HFFc6 (cell line): Measurements from ENCODE around the gene ADAMTS13. TPM values are rescaled to one million over a fixed set of nuclear protein-coding genes. Genes with fewer than 3 reads are reported as not detected.

ENCODE experiments used
- DNase-seq: peaks from one replicate; pipeline ENCODE4 v3.0.0-alpha.2; 2018
- H3K27ac Mint-ChIP-seq: 2 replicates; pipeline ENCODE4 v1.8.0; 2020; ENCODE audit warnings: mild to moderate bottlenecking, mixed read lengths
- H3K27me3 Mint-ChIP-seq: 2 replicates; pipeline ENCODE4 v1.8.0; 2021; ENCODE audit warnings: mild to moderate bottlenecking, moderate library complexity, mixed read lengths; ENCODE audit not compliant: insufficient read depth
- H3K36me3 Mint-ChIP-seq: 2 replicates; pipeline ENCODE4 v1.8.0; 2021; ENCODE audit warnings: low read depth, mixed read lengths
- H3K4me1 Mint-ChIP-seq: 2 replicates; pipeline ENCODE4 v1.8.0; 2020; ENCODE audit warnings: low read depth, mixed read lengths
- H3K4me3 Mint-ChIP-seq: 2 replicates; pipeline ENCODE4 v1.8.0; 2020; ENCODE audit warnings: mild to moderate bottlenecking, moderate library complexity, mixed read lengths
- H3K9me3 Mint-ChIP-seq: 2 replicates; pipeline ENCODE4 v1.8.0; 2020; ENCODE audit warnings: mild to moderate bottlenecking, mixed read lengths
- total RNA-seq, 6 experiments: library from RNA; stranded (reverse); fragmentation: NEBNext Ultra II Directional; extraction: Animal tissue kit (Norgen Biotek cat#: 25700); gene quantifications; 2 replicates in 1 of 6; 3 replicates in 5 of 6; pipeline ENCODE4 v1.2.3, GENCODE V29; 2021
- TF ChIP-seq, protein P1 (sequence below): fragments of 200-600 bp; sonication (generic); IDR thresholded peaks from 2 replicates; pipeline ENCODE4 v1.5.0; 2021; ENCODE audit warnings: antibody characterized with exemption, mild to moderate bottlenecking

Gene ADAMTS13
- total RNA-seq, 6 experiments from 2014 or later: 0.41 to 1.2 (median 0.74) TPM

DNA sequence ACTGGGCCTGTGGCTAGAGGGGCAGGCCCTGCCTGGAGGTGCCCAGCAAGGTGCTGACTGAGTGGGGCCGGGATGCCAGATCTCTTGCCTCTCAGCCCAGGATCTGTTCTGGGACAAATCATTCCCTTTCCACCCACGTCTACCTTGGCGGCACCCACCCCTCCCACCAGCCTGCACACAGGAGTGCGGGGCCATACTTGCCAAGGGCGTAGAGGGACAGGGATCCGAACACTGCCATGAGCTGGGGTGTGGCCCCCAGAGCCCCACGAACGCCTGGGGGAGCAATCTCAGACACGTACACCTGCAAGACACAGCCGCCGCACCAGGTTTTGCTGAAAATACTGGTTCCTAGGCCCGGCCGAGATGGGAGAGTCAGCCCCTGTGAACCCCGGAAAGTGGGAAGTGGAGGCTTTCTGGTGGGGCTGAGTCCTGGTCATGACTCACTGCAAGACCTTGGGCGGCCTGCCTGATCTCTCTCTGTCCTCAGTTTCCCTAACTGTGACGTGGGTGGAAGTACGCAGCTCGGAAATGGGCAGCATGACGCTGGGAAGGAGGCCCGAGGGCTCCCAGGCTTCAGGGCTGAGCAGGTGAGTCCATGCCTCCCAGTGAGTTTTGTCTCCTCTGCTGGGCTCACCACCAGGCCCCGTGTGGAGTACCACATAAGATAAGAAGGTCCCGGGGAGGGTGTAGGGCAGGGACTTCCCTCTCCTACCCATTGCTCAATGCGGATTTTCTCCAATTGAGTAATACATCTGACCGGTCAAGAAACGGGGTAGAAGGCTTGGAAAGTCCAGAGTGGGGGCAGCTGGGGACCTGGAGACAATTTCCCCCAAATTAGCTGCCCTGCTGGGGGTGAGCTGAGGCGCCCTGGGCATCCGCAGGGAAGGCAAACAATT lies 54.1 kb downstream of the ADAMTS13 start:
- TF ChIP-seq, protein P1, sequence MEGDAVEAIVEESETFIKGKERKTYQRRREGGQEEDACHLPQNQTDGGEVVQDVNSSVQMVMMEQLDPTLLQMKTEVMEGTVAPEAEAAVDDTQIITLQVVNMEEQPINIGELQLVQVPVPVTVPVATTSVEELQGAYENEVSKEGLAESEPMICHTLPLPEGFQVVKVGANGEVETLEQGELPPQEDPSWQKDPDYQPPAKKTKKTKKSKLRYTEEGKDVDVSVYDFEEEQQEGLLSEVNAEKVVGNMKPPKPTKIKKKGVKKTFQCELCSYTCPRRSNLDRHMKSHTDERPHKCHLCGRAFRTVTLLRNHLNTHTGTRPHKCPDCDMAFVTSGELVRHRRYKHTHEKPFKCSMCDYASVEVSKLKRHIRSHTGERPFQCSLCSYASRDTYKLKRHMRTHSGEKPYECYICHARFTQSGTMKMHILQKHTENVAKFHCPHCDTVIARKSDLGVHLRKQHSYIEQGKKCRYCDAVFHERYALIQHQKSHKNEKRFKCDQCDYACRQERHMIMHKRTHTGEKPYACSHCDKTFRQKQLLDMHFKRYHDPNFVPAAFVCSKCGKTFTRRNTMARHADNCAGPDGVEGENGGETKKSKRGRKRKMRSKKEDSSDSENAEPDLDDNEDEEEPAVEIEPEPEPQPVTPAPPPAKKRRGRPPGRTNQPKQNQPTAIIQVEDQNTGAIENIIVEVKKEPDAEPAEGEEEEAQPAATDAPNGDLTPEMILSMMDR: no peak
- no peaks in the 10 kb centered on the region for H3K36me3 Mint-ChIP-seq
- DNase-seq: no peak

DNA sequence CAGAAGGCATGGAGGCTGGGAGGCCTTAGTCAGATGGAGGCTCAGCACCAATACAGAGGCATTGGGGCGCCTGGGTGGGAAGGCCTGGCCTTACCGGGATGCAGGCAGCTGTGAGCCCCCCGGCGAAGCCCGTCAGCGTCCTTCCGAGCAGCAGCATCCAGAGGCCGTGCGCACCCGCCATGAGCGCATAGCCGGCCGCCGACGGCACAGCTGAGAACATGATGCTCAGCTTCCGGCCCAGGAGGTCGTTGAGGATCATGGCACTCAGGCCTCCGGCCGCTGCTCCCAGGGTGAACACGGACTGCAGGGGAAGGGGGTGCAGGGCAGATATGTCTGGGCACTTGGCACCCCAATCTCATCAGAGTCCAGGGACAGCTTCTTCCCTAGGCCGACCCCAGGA lies 54.8 kb downstream of the ADAMTS13 start:
- Mint-ChIP-seq H3K4me1 (no peaks in the 10 kb centered on the region), H3K27ac (no peak overlapping the region), H3K36me3 (no peaks in the 10 kb centered on the region), H3K27me3 (no peaks in the 10 kb centered on the region; the same call in 1 of the 2 replicates), H3K4me3 (no peak overlapping the region), H3K9me3 (no peaks in the 10 kb centered on the region)
- no peak for DNase-seq
- TF ChIP-seq, protein P1: no peak

More for the DNA sequence above, 54.1 kb downstream of the ADAMTS13 start:
- Mint-ChIP-seq H3K4me3 (no peak overlapping the region), H3K27me3 (no peaks in the 10 kb centered on the region; the same call in 1 of the 2 replicates), H3K27ac (no peak overlapping the region), H3K4me1 (no peaks in the 10 kb centered on the region), H3K9me3 (no peaks in the 10 kb centered on the region)

DNA sequence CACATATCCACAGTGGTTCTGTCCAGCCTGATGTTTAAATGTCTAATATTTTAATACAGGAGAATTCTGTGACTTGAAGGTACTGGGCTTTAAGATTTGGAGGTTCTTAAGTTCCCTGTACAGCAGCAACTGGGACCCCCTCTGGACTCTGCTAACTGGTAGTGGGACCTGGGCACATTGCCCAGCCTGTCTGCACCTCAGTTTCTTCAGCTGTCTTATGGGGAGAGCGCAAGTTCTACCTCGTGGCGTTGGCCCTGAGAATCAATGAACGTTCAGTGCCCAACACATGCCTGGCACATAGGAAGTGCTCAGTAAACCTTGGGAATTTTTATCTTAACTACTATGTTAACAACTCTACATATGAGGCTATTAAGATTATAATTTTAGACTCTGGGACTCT lies 55.3 kb downstream of the ADAMTS13 start:
- 0 out of 2 replicates have a peak overlapping the region, but pooled peaks have one; percentile 80 for H3K4me3 Mint-ChIP-seq
- no peaks in the 10 kb centered on the region for H3K9me3 Mint-ChIP-seq
- H3K36me3 Mint-ChIP-seq: no peaks in the 10 kb centered on the region
- no peak for DNase-seq
- TF ChIP-seq, protein P1: no peak
- H3K27me3 Mint-ChIP-seq: no peaks in the 10 kb centered on the region; the same call in 1 of the 2 replicates
- no peaks in the 10 kb centered on the region for H3K4me1 Mint-ChIP-seq
- no peak overlapping the region for H3K27ac Mint-ChIP-seq

DNA sequence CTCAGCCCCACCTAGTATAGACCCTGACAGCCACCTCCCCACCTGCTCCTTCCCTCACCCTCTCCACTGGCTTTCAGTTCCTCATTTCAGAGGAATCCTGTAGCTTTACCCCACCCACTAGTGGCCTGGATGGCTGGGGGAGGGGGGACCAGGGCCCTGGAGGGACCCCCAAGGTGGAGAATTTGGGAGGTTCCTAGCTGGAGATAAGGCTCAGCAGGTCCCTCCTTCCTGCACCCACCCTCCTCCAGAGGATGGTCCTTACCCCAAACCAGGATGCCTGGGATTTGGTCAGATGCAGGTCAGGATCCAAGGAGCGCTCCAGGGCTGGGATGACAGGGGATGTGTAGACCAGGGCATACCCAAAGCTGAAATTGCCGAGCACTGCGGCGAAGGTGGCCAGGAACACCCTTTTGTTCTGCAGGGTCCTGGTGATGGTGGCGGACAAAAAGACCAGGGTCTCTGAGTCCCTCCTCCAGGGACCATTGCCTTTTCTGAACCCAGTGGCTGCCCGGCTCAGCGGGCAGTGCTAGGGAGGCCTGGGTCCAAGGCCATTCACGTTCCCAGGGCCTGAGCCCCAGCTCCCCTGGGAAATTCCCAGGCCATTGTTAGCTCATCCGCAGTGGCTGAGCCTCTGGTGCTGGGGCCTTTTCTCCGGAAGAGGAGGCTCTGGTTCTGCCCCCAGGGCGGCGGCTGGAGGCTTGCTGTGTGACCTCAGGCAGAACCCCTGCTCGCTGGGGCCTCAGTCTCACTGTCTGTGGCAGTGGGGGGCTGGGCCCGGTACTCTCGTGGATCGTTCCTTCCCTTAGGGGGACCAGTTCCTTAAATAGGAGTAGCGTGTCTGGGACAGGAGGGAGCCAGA lies 56.1 kb downstream of the ADAMTS13 start:
- TF ChIP-seq, protein P1: no peak
- peak; percentile 6 for DNase-seq
- Mint-ChIP-seq H3K27ac (peak overlapping the region; percentile 63; the same call in 1 of the 2 replicates), H3K27me3 (peaks cover 3% of the 10 kb centered on the region), H3K4me1 (no peaks in the 10 kb centered on the region), H3K9me3 (no peaks in the 10 kb centered on the region), H3K36me3 (no peaks in the 10 kb centered on the region), H3K4me3 (peak overlapping the region; percentile 80)

DNA sequence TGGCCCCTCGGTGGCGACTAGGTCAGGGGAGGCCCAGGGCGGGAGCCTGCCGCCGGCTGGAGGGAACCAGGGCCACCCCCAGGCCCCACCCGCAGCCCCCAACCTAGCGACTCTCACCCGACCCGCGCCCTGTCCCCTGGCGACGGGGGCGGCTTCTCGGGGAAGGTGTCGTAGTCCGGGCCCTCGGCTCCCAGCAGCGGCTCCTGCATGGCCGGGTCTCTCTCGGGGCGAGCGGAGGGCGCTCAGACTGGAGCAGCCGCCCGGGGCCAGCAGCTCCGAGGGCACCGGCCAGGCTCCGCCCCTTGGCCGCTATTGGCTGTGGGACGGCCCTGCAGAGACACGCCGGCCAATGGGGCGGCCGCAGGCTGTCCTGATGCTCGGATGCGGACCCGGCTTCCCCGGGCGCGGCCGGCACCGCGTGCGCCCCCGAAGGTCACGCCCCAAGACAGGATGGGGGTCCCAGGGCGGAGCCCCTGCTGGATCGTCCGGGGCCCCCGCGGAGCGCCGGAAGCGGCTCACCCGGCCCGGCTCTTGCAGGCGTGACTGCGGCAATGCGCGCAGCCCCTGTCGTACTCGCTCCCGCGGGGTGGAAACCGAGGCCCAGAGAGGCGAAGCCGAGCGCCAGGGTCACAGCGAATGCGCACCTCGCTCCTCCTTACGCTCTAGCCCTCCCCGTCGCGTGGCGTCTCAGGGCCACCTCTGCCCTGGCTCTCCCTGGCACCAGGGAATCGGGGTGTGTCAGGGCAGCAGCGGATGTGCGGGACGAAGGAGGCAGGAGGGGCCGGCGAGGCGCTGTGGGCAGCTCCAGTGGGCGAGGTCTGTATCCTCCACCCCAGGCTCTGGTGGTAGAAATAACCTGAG lies 56.9 kb downstream of the ADAMTS13 start, which contains the start of gene SLC2A6:
Gene SLC2A6, minus strand, starts transcription at position 249 of the 861 bp plus-strand sequence. Its CDS starts 40 bp downstream, at position 209.
- Mint-ChIP-seq H3K27ac (peak within 1 kb of the TSS; percentile 63), H3K36me3 (no peaks in the 10 kb centered on the region), H3K4me3 (peak within 1 kb of the TSS; percentile 80), H3K4me1 (no peaks in the 10 kb centered on the region), H3K27me3 (peaks cover 8% of the 10 kb centered on the region), H3K9me3 (no peaks in the 10 kb centered on the region)
- TF ChIP-seq, protein P1: no peak
- peak; percentile 56 for DNase-seq
